PFSK-1 (cell line): Measurements from ENCODE around the gene TRPC6.

Experiments
- FOXP2 ChIP-seq: optimal IDR thresholded peaks from 2 replicates; pipeline ENCODE3; 2011; ENCODE audit warnings: borderline replicate concordance, control low read depth, inconsistent platforms; ENCODE audit not compliant: insufficient read depth; ENCODE audit errors: extremely low read length, extremely low read depth
- POLR2AphosphoS5 ChIP-seq: IDR thresholded peaks from 2 replicates; pipeline ENCODE4 v1.6.1; 2012; ENCODE audit warnings: low read depth, mild to moderate bottlenecking, control low read depth, low read length, moderate library complexity
- SIN3A ChIP-seq: IDR thresholded peaks from 2 replicates; pipeline ENCODE4 v1.6.1; 2012; ENCODE audit warnings: mild to moderate bottlenecking, low read length, moderate library complexity, borderline replicate concordance; ENCODE audit not compliant: insufficient read depth
- TAF1 ChIP-seq: IDR thresholded peaks from 2 replicates; pipeline ENCODE4 v1.6.1; 2012; ENCODE audit warnings: low read length, control low read depth, borderline replicate concordance; ENCODE audit not compliant: insufficient read depth
- TF ChIP-seq, protein P1 (sequence below), 2 experiments: IDR thresholded peaks; 2 replicates each; pipeline versions ENCODE4 v1.6.1 to v1.8.0; 2011 to 2012; ENCODE audit warnings: low read depth in 2 of 2, low read length in 2 of 2, control low read depth in 1 of 2, inconsistent platforms in 1 of 2, mild to moderate bottlenecking in 1 of 2, moderate library complexity in 1 of 2; ENCODE audit not compliant: insufficient read depth in 1 of 2

DNA sequence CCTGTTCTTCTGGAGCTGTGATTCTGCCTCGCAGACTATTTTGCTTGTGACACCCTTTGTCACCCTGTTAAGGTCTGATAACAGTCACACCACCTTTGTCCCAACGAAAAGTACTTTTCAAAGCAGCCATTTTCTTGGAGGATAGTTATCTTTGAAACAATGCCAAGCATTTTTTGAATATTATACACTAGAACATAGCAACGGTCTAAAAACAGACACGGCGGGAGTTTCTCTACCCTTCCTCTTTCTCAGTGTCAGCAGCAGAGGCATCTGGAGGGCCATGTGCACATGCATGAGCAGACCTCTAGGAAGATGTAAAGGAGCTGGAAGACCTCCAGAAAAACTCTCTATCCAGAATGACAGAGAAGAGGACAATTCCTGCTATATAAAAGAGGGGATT lies 86.5 kb downstream of the TRPC6 start:
- TF ChIP-seq, protein P1, sequence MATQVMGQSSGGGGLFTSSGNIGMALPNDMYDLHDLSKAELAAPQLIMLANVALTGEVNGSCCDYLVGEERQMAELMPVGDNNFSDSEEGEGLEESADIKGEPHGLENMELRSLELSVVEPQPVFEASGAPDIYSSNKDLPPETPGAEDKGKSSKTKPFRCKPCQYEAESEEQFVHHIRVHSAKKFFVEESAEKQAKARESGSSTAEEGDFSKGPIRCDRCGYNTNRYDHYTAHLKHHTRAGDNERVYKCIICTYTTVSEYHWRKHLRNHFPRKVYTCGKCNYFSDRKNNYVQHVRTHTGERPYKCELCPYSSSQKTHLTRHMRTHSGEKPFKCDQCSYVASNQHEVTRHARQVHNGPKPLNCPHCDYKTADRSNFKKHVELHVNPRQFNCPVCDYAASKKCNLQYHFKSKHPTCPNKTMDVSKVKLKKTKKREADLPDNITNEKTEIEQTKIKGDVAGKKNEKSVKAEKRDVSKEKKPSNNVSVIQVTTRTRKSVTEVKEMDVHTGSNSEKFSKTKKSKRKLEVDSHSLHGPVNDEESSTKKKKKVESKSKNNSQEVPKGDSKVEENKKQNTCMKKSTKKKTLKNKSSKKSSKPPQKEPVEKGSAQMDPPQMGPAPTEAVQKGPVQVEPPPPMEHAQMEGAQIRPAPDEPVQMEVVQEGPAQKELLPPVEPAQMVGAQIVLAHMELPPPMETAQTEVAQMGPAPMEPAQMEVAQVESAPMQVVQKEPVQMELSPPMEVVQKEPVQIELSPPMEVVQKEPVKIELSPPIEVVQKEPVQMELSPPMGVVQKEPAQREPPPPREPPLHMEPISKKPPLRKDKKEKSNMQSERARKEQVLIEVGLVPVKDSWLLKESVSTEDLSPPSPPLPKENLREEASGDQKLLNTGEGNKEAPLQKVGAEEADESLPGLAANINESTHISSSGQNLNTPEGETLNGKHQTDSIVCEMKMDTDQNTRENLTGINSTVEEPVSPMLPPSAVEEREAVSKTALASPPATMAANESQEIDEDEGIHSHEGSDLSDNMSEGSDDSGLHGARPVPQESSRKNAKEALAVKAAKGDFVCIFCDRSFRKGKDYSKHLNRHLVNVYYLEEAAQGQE (IDR thresholded peaks at IDR 0.05; ENCODE audit: insufficient read depth in 1 of 2, low read depth in 2 of 2, low read length in 2 of 2), result no peak
- TF ChIP-seq SIN3A (no peak), TAF1 (no peak), POLR2AphosphoS5 (no peak), FOXP2 (no peak)
